ENCODE results near the gene THSD4.
A peak's percentile ranks its signal among the peaks of the same experiment; 100 is the strongest.

The THSD4 gene

GRCh38 chr15:71678605-71679004, 563.3 kb downstream of the THSD4 start:
- DNase-seq, result no peak

GRCh38 chr15:71679223-71679792, 564.0 kb downstream of the THSD4 start:
- no peak for DNase-seq

- peak; percentile 87 for DNase-seq
These were observed 564.6 kb downstream of the THSD4 start for GRCh38 chr15:71679793-71680353.

GRCh38 chr15:71682001-71682400, 566.7 kb downstream of the THSD4 start:
- DNase-seq, result no peak

- no peak for DNase-seq
These were observed 568.4 kb downstream of the THSD4 start for GRCh38 chr15:71683411-71684274.

- no peak for DNase-seq
These were observed 570.2 kb downstream of the THSD4 start for GRCh38 chr15:71685420-71685993.

- peak; percentile 8 for DNase-seq
These were observed 571.2 kb downstream of the THSD4 start for GRCh38 chr15:71686221-71687050.

GRCh38 chr15:71687902-71688508, 572.7 kb downstream of the THSD4 start:
- DNase-seq, result no peak

GRCh38 chr15:71688509-71689094, 573.3 kb downstream of the THSD4 start:
- DNase-seq, result no peak

GRCh38 chr15:71691081-71691457, 575.8 kb downstream of the THSD4 start:
- no peak for DNase-seq

- no peak for DNase-seq
These were observed 576.5 kb downstream of the THSD4 start for GRCh38 chr15:71691458-71692417.

GRCh38 chr15:71697236-71697635, 582.0 kb downstream of the THSD4 start:
- DNase-seq, result no peak

- no peak for DNase-seq
These were observed 582.8 kb downstream of the THSD4 start for GRCh38 chr15:71698030-71698429.

- DNase-seq, result no peak
These were observed 583.5 kb downstream of the THSD4 start for GRCh38 chr15:71698742-71699141.

- no peak for DNase-seq
These were observed 584.7 kb downstream of the THSD4 start for GRCh38 chr15:71699977-71700376.

GRCh38 chr15:71701808-71702207, 586.5 kb downstream of the THSD4 start:
- DNase-seq, result no peak

GRCh38 chr15:71702496-71702895, 587.2 kb downstream of the THSD4 start:
- DNase-seq, result no peak

GRCh38 chr15:71705151-71705550, 589.9 kb downstream of the THSD4 start:
- no peak for DNase-seq

GRCh38 chr15:71706461-71707229, 591.4 kb downstream of the THSD4 start:
- no peak for DNase-seq

All from activated CD4-positive, alpha-beta T cell treated with anti-CD3 and anti-CD28 coated beads, Interleukin-10, Interleukin-2, amounts not matched to agents 100 ng/mL and 50 ng/mL, durations not matched to agents 16 hours and 8 hours (primary cell).